T-helper 9 cell (primary cell): Measurements from ENCODE around the gene ORMDL1.

Source experiments
- DNase-seq: peaks from one replicate; pipeline ENCODE4 v3.0.0-alpha.2; 2020
- total RNA-seq, 2 donors: gene quantifications; one replicate each; lab custom pipeline; 2026; lab: John Stamatoyannopoulos, UW

The ORMDL1 gene, protein sequence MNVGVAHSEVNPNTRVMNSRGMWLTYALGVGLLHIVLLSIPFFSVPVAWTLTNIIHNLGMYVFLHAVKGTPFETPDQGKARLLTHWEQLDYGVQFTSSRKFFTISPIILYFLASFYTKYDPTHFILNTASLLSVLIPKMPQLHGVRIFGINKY
- total RNA-seq = 117 to 131 reads per million in 2 donors

DNA sequence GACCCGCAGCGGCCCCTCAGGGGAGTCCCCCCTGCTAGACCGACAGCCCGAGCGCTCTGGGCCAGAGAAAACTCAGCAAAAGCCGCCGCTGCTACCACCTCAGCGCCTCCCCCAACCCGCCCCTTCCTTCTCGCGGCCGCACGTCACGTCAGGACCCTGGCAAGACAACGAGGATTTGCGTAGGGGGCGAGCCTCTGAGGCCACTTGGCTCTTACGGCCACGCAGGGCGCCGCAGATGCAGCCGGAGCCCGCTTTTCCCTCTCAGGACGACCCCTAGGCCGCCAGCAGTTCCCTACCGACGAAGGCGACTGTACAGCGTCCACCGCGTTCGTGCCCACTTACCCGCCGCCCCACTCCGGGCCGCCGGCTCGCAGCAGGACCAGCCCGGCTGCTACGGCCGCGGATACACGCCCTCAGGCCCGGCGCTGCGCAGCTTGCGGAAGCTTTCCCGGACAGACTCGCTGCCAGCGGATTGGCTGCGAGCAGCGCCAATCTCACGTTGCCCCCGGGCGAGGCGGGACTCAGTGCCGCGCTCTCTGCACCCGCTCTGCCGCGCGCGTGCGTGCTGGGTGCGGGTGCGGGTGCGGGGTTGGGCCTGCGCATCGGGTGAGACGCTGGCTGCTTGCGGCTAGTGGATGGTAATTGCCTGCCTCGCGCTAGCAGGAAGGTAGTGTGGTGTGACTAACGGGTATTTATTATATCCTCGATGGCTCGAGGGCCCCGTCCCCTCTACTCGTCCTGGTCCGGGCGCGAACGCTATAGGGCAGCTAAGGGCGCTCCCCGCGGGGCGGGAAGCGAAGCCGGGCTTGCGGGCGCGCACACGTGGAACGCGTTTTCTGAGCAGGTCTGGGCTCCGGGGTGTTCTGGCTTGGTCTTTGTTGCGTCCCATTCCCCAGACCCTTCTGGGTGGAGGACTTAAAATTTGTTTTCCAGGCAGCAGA, at the start of gene ORMDL1, which contains the start of gene PMS1:
ORMDL1 (minus strand) TSS at position 413 of the 941 bp plus-strand sequence. CDS start 1,744 bp downstream, outside the sequence.
PMS1 (plus strand) TSS at position 524 of the 941 bp plus-strand sequence. CDS start 7,360 bp downstream, outside the sequence.
- peak; percentile 90 for DNase-seq

DNA sequence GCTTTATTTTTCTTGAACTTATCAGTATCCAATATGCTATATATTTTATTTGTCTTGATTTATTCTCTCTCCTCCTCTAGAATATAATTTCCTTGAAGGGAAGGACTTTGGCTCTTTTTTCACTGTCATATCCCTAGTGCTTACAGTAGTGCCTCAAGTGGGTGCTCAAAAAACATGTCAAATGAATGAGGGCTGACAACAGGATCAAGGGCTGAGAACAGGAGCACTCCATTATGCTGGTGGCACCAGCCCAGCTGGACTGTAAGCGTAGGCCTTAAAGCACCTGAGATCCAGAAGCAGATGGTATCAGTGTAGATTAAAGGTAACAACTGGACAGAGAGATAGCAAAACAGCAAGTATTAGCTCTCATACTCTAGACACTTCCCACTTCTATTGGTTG, 46.4 kb upstream of the ORMDL1 start:
- no peak for DNase-seq

DNA sequence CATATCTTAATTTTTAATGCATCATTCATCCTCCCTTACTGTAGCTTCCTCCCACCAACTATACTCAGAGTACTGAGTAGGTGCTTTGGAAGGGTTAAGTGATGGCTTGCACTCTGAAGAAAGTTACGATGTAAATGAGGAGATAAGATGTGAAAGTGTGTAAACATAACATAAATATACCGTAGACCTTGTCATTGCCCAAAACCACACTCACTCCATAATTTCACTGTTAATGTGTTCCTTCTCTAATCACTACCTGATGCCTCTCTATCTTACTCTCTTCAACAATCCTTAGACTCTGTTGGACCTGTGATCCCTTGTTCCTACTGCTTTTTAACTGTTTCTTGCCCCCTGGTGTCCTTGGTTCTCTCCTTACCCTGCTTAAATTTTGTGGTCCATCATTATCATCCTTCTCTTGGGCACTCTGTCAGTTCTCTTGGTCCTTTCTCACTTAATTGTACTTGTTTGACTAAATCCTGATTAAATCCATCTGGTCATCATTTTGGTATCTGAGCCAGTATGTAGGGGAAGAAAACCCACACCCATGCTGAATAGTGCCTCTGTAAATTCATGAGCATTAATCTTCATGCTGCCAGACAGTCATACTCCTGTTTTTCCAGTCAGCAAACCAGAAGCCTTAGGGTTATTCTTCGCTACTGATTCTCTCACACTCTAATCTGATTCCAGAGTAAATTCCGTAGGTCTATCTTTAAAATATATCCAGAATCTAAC, 45.1 kb upstream of the ORMDL1 start:
- DNase-seq = no peak

DNA sequence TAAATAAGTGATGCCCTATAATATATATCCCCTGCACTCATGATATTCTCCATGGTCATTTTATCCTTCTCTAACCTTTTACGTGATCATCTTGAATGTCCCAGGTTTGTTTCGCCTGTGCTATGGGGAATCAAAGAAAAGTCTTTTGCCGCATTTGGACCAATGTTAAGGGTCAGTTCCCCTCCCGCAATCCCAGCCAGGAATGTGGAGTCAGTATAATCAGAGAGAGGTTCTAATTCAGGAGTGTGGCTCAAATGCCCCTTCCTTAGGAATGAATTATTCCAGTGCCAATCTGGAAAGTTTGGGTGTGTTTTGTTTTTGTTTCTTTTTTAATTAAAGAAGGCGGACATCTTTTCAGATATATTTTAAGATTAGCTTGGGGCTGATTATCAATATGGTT, 41.9 kb upstream of the ORMDL1 start:
- DNase-seq = no peak

DNA sequence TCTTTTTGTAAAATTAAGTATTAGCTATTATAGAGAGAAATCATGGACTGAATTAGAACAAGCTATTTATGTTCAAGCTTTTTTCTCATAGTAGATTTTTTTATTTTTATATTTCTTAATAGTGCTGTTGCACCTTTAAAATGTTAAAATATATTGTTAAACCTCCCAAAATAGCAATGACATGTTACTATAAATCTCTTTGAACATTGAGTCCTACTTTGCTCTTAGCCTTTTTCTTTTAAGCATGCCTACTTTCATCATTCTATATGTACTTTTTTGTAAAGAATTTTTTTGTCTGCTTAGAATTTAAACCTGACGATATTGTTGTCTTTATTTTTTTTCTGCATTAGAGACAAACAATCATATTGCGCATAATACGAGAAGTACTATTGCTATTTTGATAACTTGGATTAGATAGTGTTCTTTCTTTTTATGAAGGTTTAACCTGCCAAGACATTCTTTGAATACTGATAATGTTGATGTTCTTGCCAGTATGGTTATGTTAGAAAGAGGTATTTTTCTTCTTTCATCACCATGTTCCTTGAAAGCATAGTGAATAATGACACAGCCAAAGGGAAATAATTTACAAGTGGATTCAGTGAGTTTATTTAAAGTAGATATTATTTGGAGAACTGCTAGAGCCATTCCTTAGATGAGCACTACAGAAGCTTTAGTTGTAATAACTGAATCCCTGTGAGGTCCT, 40.7 kb upstream of the ORMDL1 start:
- no peak for DNase-seq

DNA sequence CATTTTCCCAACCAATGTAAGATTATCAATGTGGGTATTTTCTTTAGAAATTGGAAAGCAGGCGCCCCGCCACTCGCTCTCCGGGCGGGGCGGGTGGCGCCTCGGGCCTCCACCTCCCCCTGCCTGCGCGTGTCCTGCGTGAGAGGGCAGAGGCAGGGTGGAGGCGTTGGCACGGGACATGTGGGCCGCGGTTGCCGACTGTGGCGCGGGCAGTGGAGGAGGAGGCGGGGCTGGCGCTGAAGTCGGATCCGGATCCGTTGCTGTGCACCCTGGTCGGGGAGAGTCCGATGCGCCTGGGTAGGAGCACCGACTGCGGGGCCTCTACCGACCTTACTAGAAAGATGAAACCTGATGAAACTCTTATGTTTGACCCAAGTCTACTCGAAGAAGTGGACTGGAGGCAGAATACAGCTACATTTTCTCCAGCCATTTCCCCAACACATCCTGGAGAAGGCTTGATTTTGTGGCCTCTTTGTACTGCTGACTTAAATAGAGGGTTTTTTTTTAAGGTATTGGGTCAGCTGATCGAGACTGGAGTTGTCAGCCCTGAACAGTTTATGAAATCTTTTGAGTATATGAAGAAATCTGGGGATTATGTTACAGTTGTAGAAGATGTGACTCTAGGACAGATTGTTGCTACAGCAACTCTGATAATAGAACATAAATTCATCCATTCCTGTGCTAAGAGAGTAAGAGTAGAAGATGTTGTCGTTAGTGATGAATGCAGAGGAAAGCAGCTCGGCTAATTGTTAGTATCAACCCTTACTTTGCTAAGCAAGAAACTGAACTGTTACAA, 38.0 kb upstream of the ORMDL1 start:
- DNase-seq = no peak

DNA sequence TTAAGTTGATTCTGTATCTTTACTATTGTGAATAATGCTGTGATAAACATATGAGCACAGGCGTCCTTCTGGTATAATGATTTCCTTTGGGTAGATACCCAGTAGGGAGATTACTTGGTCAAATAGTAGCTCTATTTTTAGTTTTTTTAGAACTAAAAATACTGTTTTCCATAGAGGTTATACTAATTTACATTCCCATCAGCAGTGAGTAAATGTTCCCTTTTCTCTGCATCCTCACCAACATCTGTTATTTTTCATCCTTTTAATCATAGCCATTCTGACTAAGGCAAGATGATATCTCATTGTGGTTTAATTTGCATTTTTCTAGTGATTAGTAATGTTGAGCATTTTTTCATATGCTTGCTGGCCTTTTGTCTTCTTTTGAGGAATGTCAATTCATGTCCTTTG, 35.2 kb upstream of the ORMDL1 start:
- DNase-seq = no peak

DNA sequence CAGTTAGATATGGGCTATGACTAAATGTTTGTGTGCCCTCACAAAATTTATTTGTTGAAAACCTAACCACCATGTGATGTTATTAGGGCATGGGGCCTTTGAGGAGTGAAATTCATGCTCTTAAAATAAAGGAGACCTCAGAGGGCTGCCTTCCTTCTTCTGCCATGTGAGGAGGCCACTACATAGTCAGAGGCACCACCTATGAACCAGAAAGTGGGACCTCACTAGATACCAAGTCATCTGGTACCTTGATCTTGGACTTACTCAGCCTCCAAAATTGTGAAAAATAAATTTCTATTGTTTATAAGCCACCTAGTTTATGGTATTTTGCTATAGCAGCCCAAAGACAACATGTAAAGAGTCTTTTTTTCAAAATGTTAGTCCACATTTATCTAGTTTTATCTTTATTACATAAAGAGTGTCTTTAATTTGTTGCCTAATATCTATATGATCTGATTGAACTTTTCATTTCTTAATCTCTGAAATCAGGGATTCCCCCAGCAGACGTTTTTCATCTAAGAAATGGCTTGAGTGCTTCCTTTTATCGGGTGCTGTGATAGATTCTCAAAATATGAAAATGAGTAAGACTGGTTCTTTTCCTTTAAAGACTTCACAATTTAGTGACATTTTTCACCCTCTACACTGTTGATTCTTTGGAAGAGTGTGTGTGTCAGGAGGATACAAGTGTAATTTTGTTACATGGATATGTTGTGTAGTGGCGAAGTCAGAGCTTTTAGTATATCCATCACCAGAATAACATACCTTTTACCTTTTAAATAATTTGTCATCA, 34.3 kb upstream of the ORMDL1 start:
- no peak for DNase-seq

DNA sequence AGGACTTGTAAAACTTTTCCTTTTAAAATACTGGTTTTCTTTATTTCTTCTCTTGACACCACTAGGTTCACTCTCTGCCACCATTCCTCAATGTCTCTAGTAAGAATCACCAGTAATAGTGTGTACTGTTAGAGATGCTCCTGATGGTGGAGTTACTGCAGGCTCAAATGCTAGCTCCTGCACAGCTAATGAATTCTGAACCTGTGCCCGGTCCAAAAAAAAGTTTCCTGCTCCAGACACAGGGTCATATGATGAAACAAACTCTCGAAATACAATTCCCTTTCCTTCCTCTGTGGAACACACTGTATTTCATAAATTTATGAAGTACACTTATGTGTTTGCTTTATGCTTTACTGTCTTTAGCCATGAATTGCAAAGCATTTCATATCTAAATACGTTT, 19.3 kb upstream of the ORMDL1 start:
- DNase-seq = no peak

DNA sequence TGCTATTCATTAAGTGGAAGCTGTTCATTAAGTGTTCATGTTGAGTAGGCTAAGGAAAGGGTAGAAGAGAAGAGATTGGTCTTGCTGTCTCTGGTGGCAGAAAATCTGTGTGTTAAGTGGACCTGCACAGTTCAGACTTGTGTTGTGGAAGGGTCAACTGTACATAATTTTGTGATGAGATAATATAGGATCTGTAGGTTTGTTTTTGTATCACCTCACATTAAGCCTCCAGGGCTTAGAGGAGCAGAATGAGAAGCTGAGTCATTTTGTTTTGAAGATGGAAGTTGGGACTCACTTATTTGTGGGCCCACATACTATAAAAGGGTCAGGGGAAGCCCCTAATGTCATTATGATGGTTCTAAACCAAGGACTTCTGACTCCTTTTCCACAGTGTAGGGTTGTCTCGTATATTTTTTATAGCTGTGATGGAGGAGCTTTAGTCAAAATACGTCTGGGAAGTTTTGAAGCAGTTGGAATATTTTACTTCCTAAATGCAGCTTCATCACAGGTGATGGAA, 18.3 kb upstream of the ORMDL1 start:
- DNase-seq = no peak

DNA sequence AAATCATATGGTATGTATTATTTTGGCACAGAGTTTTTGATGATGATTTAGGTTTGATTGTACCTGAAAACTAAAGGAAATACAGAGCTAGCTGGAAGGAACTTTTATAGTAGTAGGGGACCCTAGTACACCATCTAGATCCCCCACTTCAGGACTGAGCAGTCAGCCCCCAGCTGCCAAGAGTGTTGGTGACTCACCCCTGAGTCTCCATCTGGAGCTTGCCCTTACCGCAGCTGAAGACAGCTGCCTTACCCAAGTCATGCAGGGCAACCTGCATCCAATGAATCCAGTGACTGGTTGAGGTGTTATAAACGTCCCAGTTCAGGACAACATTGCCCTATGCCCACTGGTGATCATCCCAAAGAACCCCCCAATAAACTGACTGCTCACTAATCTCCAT, 15.4 kb upstream of the ORMDL1 start:
- DNase-seq = no peak

DNA sequence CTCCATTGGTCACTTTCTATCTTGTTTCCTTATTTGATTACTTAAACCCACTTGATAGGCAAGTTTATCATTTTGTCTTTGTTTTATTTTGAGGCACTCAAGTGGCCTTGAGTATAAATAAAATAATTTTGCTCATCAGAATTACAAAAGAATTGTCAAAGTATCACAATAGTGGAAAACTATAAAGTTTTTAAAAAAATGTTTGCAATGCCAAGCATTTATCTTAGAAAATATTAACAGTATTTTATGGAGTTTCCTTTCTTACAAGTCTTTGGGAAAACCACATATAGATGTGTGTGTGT, 14.8 kb upstream of the ORMDL1 start:
- DNase-seq = no peak

DNA sequence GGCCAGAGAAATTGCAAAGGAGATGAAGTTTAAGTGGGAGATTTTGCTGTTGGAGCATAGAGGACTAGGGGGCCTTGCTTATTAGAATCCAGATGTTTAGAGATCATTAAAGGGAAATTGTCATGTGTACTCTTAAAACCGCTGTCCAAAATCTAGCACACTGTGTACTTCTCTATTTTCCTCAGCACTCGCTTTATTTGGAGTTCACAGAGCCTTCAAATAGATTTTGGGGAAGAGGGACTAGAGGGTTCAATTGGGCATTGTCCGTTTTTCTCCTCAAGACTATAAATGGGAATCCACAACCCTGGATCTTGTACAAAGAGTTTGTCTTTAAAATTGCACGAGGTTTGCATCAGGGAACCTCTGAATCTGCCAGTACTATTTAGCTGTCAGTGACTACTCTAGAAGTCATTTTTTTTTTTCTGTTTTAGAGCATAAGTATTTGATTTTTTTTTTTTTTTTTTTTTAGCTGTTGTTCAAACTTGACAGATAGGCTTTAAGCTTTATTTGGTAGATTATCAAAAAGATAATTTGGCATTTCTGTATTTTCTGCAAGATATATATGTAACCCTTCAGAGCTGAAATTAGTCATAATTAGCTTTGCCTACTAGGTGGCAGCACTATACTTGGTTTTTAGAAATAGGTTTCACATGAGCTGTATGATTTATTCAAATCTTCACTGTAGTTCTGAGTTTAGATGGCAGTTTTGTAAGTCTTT, 14.3 kb upstream of the ORMDL1 start:
- no peak for DNase-seq

DNA sequence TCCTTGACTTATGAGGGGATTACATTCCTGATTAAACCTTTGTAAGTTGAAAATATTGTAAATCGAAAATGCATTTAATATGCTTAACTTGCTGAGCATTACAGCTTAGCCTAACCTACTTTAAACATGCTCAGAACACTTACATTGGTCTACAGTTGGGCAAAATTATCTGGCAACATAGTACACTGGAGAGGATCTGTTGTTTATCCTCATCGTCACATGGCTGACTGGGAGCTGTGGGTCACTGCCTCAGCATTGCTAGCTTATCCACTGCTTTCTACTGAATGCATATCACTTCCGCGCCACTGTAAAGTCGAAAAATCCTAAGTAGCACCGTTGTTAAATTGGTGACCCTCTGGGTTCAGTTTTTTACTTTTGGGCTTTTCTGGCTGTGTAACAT, 13.8 kb upstream of the ORMDL1 start:
- no peak for DNase-seq

DNA sequence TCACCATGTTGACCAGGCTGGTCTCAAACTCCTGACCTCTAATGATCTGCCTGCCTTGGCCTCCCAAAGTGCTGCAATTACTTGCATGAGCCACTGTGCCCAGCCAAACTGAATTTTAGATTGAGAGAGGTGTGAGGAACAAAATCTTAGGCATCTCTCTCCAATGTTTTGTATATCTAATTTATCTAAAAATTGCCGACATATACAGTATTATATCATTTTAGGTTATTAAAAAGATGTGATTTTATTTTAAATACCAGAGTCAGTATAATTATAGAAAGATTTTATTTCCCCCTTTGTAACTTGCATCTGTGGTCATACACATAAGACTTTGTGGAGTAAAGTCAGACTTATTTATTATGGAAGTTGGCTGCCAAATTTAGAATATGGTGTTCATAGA, 10.2 kb upstream of the ORMDL1 start:
- DNase-seq = no peak

DNA sequence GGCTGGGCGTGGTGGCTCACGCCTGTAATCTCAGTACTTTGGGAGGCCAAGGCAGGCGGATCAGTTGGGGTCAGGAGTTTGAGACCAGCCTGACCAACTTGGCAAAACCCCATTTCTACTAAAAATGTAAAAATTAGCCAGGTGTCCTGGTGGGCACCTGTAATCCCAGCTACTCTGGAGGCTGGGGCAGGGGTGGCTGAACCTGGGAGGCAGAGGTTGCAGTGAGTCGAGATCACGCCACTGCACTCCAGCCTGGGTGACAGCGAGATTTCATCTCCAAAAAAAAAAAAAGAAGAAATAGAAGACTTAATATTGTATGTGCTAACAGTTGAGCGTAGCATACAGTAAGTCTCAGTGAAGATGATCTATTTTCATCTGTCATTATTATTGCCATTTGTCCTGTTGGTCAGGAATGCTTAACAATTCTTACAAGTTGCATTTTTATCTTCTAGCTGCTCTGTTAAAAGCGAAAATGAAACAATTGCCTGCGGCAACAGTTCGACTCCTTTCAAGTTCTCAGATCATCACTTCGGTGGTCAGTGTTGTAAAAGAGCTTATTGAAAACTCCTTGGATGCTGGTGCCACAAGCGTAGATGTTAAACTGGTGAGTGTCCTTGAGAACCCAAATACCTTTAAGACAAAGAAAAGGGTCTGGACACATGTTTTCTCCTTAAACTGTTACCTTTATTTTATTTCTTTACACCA, 7.4 kb upstream of the ORMDL1 start:
- no peak for DNase-seq

DNA sequence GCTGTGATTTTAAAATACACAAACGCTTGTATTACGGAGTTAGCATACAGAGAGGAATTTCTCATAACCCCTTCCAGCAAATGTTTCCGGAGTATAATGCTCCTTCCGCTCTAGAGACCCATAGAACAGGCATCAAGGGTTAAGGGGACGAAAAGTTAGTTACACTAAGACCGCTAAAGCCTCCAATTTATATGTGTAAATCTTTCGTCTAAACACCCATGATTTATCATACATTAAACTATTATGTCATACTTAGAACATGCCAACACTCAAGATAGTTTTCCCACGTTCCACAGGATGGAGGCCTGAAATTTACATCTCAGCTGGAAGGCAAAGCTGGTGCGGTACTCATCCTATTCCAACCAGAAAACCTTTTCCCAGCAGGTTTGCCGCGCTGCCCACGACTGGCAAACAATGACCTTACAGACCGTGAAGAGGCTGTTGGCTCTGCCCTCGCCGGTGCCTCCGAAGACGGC, 650 bp downstream of the ORMDL1 start:
- no peak for DNase-seq

DNA sequence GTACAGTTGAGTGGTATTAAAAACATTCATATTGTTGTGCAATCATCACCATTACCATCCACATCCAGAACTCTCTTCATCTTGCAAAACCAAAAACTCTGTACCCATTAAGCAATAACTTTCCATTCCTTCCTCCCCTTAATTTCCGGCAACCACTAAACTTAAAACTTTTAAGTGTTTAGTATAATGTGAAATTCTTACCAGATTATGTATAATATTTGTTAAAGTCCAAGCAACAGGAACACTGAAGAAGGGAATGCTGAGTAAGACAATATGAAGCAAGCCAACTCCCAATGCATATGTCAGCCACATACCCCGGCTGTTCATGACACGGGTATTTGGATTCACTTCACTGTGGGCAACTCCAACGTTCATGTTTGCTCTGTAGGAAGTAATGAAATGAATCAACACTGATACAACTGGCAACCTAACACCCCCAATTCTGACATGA, 1.9 kb downstream of the ORMDL1 start:
- no peak for DNase-seq

DNA sequence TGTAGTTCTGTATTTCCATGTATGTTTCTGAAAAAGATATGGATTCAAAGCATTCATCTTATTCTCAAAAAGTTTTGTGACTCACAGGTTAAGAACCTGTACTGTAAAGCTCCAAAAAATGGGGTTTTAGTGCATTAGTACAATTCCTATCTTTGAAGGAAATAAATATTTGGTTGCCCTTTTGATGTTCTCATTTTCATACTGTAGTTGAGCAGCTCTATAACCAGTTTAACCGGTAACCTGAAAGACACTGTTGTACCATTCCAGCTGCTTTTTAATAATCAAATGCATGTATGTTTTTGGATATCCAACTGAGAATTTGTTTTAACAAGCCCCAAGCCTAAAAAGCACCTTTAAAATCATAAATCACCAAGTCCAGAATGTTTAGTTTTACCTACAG, 11.9 kb downstream of the ORMDL1 start:
- DNase-seq = no peak
